ENCODE data around the gene IL17D.
"Not testable (repeated sequence)": the region's sequence is repeated elsewhere in the genome, so short reads cannot be mapped to it uniquely, and the experiment has no call there.

IL17D gene

DNA sequence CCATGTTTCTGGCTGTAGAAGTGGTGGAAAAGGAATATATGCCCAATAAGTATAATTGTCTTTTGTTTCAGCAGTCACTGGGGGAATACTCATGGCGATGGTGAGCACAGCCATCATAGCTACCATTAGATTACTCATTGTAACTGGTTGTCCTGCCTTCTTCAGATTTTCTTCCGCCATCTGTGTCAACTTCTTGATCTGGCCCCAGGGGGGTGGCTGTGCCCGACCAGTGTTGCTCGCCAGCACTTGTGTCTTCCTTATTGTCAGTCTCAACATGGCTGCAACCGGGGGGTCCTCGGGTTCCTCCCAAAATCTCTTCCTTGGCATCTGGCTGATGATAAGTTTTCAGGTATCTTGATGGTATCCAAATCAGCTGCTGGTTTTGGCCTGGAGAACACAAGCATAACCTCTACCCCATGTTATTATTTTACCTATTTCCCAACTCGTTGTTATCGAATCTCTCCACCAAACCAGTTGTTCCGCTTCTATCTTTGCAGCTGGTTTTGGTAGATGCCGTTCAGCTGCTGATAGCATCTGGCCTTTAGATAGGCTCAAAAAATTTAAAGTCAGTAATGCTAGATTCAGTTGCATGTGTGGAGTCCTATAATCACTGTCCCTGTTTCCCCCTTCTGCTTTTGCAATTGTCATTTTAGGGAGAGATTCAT, 23.0 kb upstream of the IL17D start:
- ChIA-PET POLR2A (no interaction called here), CTCF (interaction anchor here (2.4 kb wide), 1 partner anchor 24 kb away, joined by 7 read pairs; the partner anchor contains the start of gene IL17D)
- DNase-seq (ENCODE audit: extremely low spot score), result no peak
- TF ChIP-seq, protein P1, sequence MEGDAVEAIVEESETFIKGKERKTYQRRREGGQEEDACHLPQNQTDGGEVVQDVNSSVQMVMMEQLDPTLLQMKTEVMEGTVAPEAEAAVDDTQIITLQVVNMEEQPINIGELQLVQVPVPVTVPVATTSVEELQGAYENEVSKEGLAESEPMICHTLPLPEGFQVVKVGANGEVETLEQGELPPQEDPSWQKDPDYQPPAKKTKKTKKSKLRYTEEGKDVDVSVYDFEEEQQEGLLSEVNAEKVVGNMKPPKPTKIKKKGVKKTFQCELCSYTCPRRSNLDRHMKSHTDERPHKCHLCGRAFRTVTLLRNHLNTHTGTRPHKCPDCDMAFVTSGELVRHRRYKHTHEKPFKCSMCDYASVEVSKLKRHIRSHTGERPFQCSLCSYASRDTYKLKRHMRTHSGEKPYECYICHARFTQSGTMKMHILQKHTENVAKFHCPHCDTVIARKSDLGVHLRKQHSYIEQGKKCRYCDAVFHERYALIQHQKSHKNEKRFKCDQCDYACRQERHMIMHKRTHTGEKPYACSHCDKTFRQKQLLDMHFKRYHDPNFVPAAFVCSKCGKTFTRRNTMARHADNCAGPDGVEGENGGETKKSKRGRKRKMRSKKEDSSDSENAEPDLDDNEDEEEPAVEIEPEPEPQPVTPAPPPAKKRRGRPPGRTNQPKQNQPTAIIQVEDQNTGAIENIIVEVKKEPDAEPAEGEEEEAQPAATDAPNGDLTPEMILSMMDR (IDR thresholded peaks at IDR 0.05; ENCODE audit: control extremely low read depth, extremely low read depth, low read depth, missing control alignments), result no peak

DNA sequence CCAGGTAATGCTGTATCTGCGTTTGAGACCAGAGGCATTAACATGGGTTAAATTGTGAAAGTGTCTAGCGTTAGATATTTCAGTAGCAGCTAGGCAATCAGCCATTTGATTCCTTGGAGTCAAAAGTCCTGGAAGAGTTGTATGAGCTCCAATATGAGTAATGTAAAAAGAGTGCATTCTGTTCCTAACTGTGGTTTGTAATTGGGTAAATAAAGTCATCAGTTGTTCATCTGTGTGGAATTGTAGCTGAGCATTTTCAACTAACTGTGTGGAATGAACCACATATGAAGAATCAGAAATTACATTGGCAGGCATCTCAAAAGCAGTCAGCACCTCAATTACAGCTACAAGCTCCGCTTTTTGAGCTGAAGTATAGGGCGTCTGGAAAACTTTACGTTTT, 22.0 kb upstream of the IL17D start:
- CTCF ChIA-PET, result interaction anchor here (0.7 to 1.3 kb wide), 3 partner anchors 9 to 30 kb away, joined by 3 to 5 read pairs (median 3); no protein-coding TSS in a partner anchor
- DNase-seq (ENCODE audit: extremely low spot score); POLR2A ChIA-PET: not testable (repeated sequence)

DNA sequence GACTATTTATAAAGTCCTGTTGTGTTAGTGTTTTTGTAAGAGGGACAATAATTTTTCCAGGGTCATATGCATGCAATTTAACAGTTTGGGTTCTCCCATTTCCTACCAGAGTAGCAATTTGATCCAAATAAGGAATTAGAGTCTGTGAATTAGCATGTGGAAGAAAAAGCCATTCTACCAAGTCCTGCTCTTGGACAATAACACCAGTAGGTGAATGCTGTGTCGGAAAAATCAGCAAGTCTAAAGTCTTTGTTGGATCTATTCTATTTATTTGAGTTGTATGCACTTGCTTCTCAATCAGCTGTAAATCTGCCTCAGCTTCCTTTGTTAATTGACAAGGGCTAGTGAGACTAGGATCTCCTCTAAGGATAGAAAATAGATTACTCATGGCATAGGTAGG, 21.4 kb upstream of the IL17D start:
- TF ChIP-seq, protein P1 (IDR thresholded peaks at IDR 0.05; ENCODE audit: control extremely low read depth, extremely low read depth, low read depth, missing control alignments), result no peak
- no peak for DNase-seq (ENCODE audit: extremely low spot score)
- ChIA-PET POLR2A (no interaction called here), CTCF (interaction anchor here (0.9 to 1.3 kb wide), 2 partner anchors 10 to 22 kb away, joined by 3 to 5 read pairs; no protein-coding TSS in a partner anchor)

DNA sequence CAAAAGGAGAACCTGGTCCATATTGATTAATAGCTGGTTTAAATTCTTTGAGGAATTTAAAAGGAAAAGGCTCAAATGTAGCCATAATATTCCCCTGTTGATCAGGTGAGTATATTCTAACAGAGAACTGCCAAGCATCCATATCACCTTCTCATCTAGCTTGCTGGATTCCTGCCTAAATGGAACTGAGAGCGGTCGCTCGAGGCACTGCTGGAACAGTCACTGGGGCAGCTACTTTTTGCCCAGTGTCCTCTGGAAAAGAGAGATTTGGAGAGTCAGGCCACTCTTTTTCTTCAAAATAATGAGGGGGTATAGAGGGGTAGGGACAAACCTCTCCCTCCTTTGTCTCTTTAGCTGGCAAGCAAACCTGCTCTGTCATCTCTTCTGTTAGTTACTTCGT, 19.5 kb upstream of the IL17D start:
- DNase-seq (ENCODE audit: extremely low spot score), result no peak
- ChIA-PET POLR2A (no interaction called here), CTCF (interaction anchor here (1.1 to 1.3 kb wide), 3 partner anchors 12 to 191 kb away, joined by 3 to 4 read pairs (median 4); partner anchors contain the start of gene IL17D)
- TF ChIP-seq, protein P1 (IDR thresholded peaks at IDR 0.05; ENCODE audit: control extremely low read depth, extremely low read depth, low read depth, missing control alignments), result no peak

DNA sequence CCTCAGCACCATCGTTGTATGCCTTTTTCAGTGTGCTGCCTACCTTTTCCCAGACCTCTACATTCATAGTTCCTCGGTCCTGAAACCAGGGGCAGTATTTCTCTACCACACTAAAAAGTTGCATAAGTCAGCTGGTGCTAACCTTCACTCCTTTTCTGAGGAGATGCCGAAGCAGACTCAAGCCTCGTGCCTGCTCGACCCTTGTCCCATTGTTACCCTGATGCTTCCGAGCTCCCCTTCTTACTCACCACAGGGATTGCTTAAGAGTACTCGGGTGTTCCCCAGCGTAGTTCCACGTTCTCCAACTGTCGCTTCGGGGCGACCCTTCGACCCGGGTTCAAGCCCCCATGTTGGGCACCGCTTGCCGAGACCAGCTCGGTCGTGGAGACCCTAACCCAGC, 19.0 kb upstream of the IL17D start:
- no peak for DNase-seq (ENCODE audit: extremely low spot score)
- CTCF ChIA-PET, result interaction anchor here (1.1 to 1.3 kb wide), 3 partner anchors 12 to 191 kb away, joined by 3 to 4 read pairs (median 4); partner anchors contain the start of gene IL17D
- TF ChIP-seq, protein P1 (IDR thresholded peaks at IDR 0.05; ENCODE audit: control extremely low read depth, extremely low read depth, low read depth, missing control alignments), result no peak
- POLR2A ChIA-PET, result no interaction called here

DNA sequence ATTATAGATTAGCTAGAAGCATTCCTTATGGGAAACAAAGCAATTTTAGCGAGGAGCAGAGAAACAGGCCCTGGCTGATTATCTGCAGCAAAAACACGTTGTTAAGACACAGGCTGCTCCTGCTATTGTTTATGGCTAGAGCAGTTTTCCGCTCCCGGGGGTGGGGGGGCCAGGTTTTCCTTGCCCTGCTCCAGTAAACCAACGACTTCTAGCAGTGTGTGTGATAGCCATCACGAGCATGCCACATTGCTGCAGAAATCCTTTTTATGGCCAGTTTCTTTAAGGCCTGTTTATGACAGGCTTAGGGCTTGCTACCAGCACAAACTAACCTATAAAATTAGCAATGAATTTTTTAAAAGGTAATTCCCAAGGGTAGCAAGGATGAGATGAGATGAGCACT, 18.4 kb upstream of the IL17D start:
- TF ChIP-seq, protein P1 (IDR thresholded peaks at IDR 0.05; ENCODE audit: control extremely low read depth, extremely low read depth, low read depth, missing control alignments), result no peak
- POLR2A ChIA-PET, result no interaction called here
- no peak for DNase-seq (ENCODE audit: extremely low spot score)
- CTCF ChIA-PET, result interaction anchor here (1.1 to 1.3 kb wide), 2 partner anchors 13 to 19 kb away, joined by 3 to 4 read pairs; partner anchors contain the start of gene IL17D

DNA sequence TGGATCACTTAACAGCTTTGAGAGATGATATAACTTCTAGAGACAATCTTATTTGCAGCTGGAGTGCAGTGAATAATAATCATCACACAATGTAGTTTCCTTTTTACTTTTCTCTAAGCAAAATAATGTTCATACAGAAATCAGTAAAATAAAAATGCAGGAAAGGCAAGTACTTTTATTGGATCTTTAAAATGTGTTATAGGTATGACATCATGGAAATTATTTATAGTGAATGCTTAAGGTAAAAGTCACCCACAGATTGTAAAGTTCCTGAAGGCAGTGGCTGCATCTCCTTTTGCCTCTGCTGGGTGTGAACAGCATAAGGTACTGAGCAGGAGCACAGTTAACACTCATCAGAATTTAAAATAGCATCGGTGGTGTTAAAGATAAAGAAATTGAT, 17.3 kb upstream of the IL17D start:
- no peak for DNase-seq (ENCODE audit: extremely low spot score)
- TF ChIP-seq, protein P1 (IDR thresholded peaks at IDR 0.05; ENCODE audit: control extremely low read depth, extremely low read depth, low read depth, missing control alignments), result no peak
- ChIA-PET CTCF (interaction anchor here (4.2 kb wide), 1 partner anchor 9 kb away, joined by 14 read pairs; no protein-coding TSS in a partner anchor), POLR2A (no interaction called here)

All from GM10248 (cell line).